ENCODE results near the gene BMPR2. TPM values are rescaled to one million over a fixed set of nuclear protein-coding genes. Genes with fewer than 3 reads are reported as not detected.
"Not testable (repeated sequence)": the region's sequence is repeated elsewhere in the genome, so short reads cannot be mapped to it uniquely, and the experiment has no call there.

Gene BMPR2
- polyA plus RNA-seq, result 10 to 100 TPM in 2 of 3 donors, 1 to 10 TPM in 1; 4.1 to 17.7 (median 12.3) TPM

GRCh38 chr2:202375609-202376408 is at the start of gene BMPR2:
Gene BMPR2 (plus strand): TSS chr2:202376327. CDS start chr2:202377475, 1,148 bp downstream.
- WGBS, 3 donors, result 0% methylated on average over 39 to 70 of the region's 70 CpGs
- H3K27ac ChIP-seq (ENCODE audit: low read depth, low read length), result peak within 1 kb of the TSS; percentile 94

GRCh38 chr2:202327858-202328257 is 48.3 kb upstream of the BMPR2 start:
- no peak overlapping the region for H3K27ac ChIP-seq (ENCODE audit: low read depth, low read length)
- 93 to 98% (median 95%) methylated on average over 1 of the region's 1 CpG for WGBS, 3 donors

GRCh38 chr2:202335791-202336467 is 40.2 kb upstream of the BMPR2 start:
- 84 to 92% (median 84%) methylated on average over 6 of the region's 6 CpGs for WGBS, 3 donors

GRCh38 chr2:202337151-202337550 is 39.0 kb upstream of the BMPR2 start:
- H3K27ac ChIP-seq (ENCODE audit: low read depth, low read length), result no peak overlapping the region
- WGBS, 3 donors, result 46 to 73% (median 47%) methylated on average over 2 of the region's 2 CpGs

More at GRCh38 chr2:202335791-202336467, 40.2 kb upstream of the BMPR2 start:
- H3K27ac ChIP-seq (ENCODE audit: low read depth, low read length), result no peak overlapping the region

GRCh38 chr2:202337706-202338346 is 38.3 kb upstream of the BMPR2 start:
- WGBS, 3 donors, result 80 to 84% (median 83%) methylated on average over 7 of the region's 7 CpGs
- H3K27ac ChIP-seq (ENCODE audit: low read depth, low read length), result no peak overlapping the region

GRCh38 chr2:202339071-202339870 is 36.9 kb upstream of the BMPR2 start:
- H3K27ac ChIP-seq (ENCODE audit: low read depth, low read length), result no peak overlapping the region
- 61 to 72% (median 70%) methylated on average over 3 of the region's 3 CpGs for WGBS, 3 donors

- H3K27ac ChIP-seq (ENCODE audit: low read depth, low read length), result no peak overlapping the region
- WGBS, 3 donors, result 50 to 75% (median 67%) methylated on average over 1 of the region's 1 CpG
These were observed 31.9 kb upstream of the BMPR2 start for GRCh38 chr2:202344178-202344577.

GRCh38 chr2:202346180-202346579 is 29.9 kb upstream of the BMPR2 start:
- no peak overlapping the region for H3K27ac ChIP-seq (ENCODE audit: low read depth, low read length)
- WGBS, 3 donors, result 96 to 97% (median 97%) methylated on average over 7 of the region's 7 CpGs

- no peak overlapping the region for H3K27ac ChIP-seq (ENCODE audit: low read depth, low read length)
- WGBS, 3 donors, result 85 to 91% (median 86%) methylated on average over 2 of the region's 2 CpGs
These were observed 22.7 kb upstream of the BMPR2 start for GRCh38 chr2:202353430-202353829.

- 49 to 75% (median 61%) methylated on average over 1 of the region's 1 CpG for WGBS, 3 donors
- H3K27ac ChIP-seq (ENCODE audit: low read depth, low read length), result no peak overlapping the region
These were observed 20.1 kb upstream of the BMPR2 start for GRCh38 chr2:202355993-202356505.

GRCh38 chr2:202358924-202359323 is 17.2 kb upstream of the BMPR2 start:
- not testable (repeated sequence) for H3K27ac ChIP-seq (ENCODE audit: low read depth, low read length)
- 95 to 98% (median 98%) methylated on average over 8 of the region's 8 CpGs for WGBS, 3 donors

- no peak overlapping the region for H3K27ac ChIP-seq (ENCODE audit: low read depth, low read length)
- WGBS, 3 donors, result 80 to 97% (median 81%) methylated on average over 2 of the region's 2 CpGs
These were observed 15.5 kb upstream of the BMPR2 start for GRCh38 chr2:202360646-202361045.

GRCh38 chr2:202361108-202361507 is 15.0 kb upstream of the BMPR2 start:
- WGBS, 3 donors, result 69 to 87% (median 69%) methylated on average over 4 of the region's 4 CpGs
- H3K27ac ChIP-seq (ENCODE audit: low read depth, low read length), result no peak overlapping the region

- WGBS, 3 donors, result 81 to 96% (median 94%) methylated on average over 7 of the region's 7 CpGs
- no peak overlapping the region for H3K27ac ChIP-seq (ENCODE audit: low read depth, low read length)
These were observed 2.6 kb upstream of the BMPR2 start for GRCh38 chr2:202373490-202373889.

GRCh38 chr2:202374383-202374782 is 1.7 kb upstream of the BMPR2 start:
- H3K27ac ChIP-seq (ENCODE audit: low read depth, low read length), result not testable (repeated sequence)
- WGBS, 3 donors, result 90 to 93% (median 91%) methylated on average over 22 of the region's 22 CpGs

GRCh38 chr2:202375033-202375608 is 1.0 kb upstream of the BMPR2 start:
- peak overlapping the region; percentile 94 for H3K27ac ChIP-seq (ENCODE audit: low read depth, low read length)
- 0 to 1% (median 1%) methylated on average over 33 of the region's 33 CpGs for WGBS, 3 donors

- peak overlapping the region; percentile 94 for H3K27ac ChIP-seq (ENCODE audit: low read depth, low read length)
- 0 to 1% (median 0%) methylated on average over 64 to 69 of the region's 69 CpGs for WGBS, 3 donors
These were observed 506 bp downstream of the BMPR2 start for GRCh38 chr2:202376460-202377206.
